Tibial artery (tissue), 4 donors: Measurements from ENCODE around the gene CLIC6.
A peak's percentile ranks its signal among the peaks of the same experiment; 100 is the strongest.
"Not testable (repeated sequence)": the region's sequence is repeated elsewhere in the genome, so short reads cannot be mapped to it uniquely, and the experiment has no call there.

ENCODE experiments used
- DNase-seq, 2 donors: peaks; one replicate each; pipeline ENCODE4 v3.0.0-alpha.2; 2019
- H3K27ac ChIP-seq, 2 donors: fragments of 200-600 bp; sonication (generic) in 1 of 2; 1 replicate in 1 of 2; 2 replicates in 1 of 2; pipeline ENCODE4 v1.5.1; 2018 to 2019; ENCODE audit warnings: mild to moderate bottlenecking in 1 of 2
- H3K27me3 ChIP-seq, 2 donors: fragments of 200-600 bp; sonication (generic) in 1 of 2; one replicate each; pipeline versions ENCODE4 v1.5.1 to v1.6.0; 2016 to 2019
- H3K36me3 ChIP-seq, 3 donors: fragments of 200-600 bp; sonication (generic) in 2 of 3; one replicate each; pipeline ENCODE4 v1.5.1; 2016 to 2019; ENCODE audit warnings: mild to moderate bottlenecking in 2 of 3
- H3K4me1 ChIP-seq, 4 donors: fragments of 200-600 bp; sonication (generic) in 2 of 4; 1 replicate in 3 of 4; 2 replicates in 1 of 4; pipeline ENCODE4 v1.5.1; 2016 to 2019
- H3K4me3 ChIP-seq, 2 donors: fragments of 200-600 bp; sonication (generic) in 1 of 2; 1 replicate in 1 of 2; 2 replicates in 1 of 2; pipeline ENCODE4 v1.5.1; 2018 to 2019; ENCODE audit warnings: mild to moderate bottlenecking in 2 of 2
- H3K9me3 ChIP-seq, 3 donors: fragments of 200-600 bp; sonication (generic) in 1 of 3; one replicate each; pipeline ENCODE4 v1.5.1; 2016 to 2019
- intact Hi-C: fragments of 100-400 bp; cut with DNase I; formaldehyde crosslinking; loops from one replicate; pipeline ENCODE4 v1.15.0; 2023; ENCODE audit warnings: low total_unique reads
- TF ChIP-seq, protein P1 (sequence below), 2 experiments: fragments of 200-600 bp in 1 of 2; fragments of 450-650 bp in 1 of 2; IDR thresholded peaks; one replicate each; pipeline ENCODE4 v1.5.1; 2017 to 2019; ENCODE audit warnings: antibody characterized with exemption in 2 of 2, mild to moderate bottlenecking in 1 of 2, moderate library complexity in 1 of 2

The CLIC6 gene

DNA sequence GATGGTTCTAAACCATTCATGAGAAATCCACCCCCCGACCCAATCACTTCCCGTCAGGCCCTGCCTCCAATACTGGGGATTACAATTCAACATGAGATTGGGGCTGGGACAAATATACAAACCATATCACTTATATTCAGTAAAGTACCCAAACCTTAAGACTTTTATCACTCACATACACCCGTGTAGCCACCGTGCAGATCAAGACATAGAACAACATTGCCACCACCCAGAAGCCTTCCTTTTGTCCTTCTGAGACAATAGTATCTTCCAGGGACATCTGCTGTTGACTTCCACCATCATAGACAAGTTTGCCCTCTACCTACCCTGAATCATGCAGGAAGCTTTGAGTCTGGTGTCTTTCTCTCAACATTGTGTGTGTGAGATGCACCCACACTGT is 37.5 kb downstream of the CLIC6 start:
- Histone ChIP-seq H3K27me3 (peaks cover 0 to 11% of the 10 kb centered on the region in 2 donors), H3K9me3 (no peaks in the 10 kb centered on the region), H3K4me1 (peaks cover 0 to 11% (median 5%) of the 10 kb centered on the region in 4 donors), H3K4me3 (no peak overlapping the region), H3K36me3 (no peaks in the 10 kb centered on the region), H3K27ac (no peak overlapping the region)
- intact Hi-C loops, result no loop called here
- DNase-seq, result no peak
- TF ChIP-seq, protein P1, sequence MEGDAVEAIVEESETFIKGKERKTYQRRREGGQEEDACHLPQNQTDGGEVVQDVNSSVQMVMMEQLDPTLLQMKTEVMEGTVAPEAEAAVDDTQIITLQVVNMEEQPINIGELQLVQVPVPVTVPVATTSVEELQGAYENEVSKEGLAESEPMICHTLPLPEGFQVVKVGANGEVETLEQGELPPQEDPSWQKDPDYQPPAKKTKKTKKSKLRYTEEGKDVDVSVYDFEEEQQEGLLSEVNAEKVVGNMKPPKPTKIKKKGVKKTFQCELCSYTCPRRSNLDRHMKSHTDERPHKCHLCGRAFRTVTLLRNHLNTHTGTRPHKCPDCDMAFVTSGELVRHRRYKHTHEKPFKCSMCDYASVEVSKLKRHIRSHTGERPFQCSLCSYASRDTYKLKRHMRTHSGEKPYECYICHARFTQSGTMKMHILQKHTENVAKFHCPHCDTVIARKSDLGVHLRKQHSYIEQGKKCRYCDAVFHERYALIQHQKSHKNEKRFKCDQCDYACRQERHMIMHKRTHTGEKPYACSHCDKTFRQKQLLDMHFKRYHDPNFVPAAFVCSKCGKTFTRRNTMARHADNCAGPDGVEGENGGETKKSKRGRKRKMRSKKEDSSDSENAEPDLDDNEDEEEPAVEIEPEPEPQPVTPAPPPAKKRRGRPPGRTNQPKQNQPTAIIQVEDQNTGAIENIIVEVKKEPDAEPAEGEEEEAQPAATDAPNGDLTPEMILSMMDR (IDR thresholded peaks at IDR 0.05), result no peak

DNA sequence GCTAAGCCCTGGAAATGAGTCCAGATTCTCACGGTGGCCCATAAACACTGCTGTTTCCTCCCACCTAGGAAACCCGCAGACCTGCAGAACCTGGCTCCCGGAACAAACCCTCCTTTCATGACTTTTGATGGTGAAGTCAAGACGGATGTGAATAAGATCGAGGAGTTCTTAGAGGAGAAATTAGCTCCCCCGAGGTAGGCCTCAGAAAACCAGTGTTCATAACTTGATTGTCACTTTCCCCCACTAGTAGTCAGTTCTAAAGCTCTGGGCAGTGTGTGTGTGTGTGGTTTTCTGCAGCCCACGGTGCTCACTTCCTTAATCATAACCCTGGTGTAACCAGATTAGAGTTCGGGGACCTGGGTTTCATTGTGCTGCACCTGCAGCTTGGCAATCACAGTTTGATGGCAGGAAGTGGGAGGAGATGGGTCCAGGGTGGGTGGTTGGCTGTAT is 39.1 kb downstream of the CLIC6 start:
- H3K4me1 ChIP-seq, result peaks cover 0 to 11% (median 3%) of the 10 kb centered on the region in 4 donors
- H3K4me3 ChIP-seq, result no peak overlapping the region
- TF ChIP-seq, protein P1 (IDR thresholded peaks at IDR 0.05), result no peak
- no peaks in the 10 kb centered on the region for H3K9me3 ChIP-seq
- H3K27ac ChIP-seq, result no peak overlapping the region
- intact Hi-C loops, result no loop called here
- H3K36me3 ChIP-seq, result no peaks in the 10 kb centered on the region
- peaks cover 0 to 10% of the 10 kb centered on the region in 2 donors for H3K27me3 ChIP-seq
- DNase-seq, result peak in 1 of 2 donors; percentile 27

DNA sequence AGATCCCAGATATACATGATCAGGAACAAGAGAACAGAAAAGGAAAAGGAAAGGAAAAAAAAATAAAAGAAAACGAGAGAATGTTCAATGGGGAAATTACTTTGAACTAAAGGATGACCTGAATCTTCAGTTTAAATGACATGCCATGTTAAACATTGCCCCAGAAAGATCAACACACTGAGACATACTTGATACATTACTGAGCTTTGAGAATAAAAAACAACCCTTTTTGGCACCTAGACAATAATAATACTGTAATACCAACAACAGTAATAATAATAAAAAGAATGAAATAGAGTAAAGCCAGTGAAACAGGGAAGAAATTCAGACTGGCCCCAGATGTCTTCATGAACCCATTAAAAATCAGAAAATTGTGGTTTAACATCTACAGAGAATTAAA is 44.8 kb downstream of the CLIC6 start:
- no peak overlapping the region for H3K27ac ChIP-seq
- intact Hi-C loops, result no loop called here
- H3K4me1 ChIP-seq, result no peaks in the 10 kb centered on the region
- no peaks in the 10 kb centered on the region for H3K9me3 ChIP-seq
- no peak overlapping the region for H3K4me3 ChIP-seq
- TF ChIP-seq, protein P1 (IDR thresholded peaks at IDR 0.05), result no peak
- H3K27me3 ChIP-seq, result peaks cover 0 to 7% of the 10 kb centered on the region in 2 donors
- DNase-seq, result no peak
- no peaks in the 10 kb centered on the region for H3K36me3 ChIP-seq

DNA sequence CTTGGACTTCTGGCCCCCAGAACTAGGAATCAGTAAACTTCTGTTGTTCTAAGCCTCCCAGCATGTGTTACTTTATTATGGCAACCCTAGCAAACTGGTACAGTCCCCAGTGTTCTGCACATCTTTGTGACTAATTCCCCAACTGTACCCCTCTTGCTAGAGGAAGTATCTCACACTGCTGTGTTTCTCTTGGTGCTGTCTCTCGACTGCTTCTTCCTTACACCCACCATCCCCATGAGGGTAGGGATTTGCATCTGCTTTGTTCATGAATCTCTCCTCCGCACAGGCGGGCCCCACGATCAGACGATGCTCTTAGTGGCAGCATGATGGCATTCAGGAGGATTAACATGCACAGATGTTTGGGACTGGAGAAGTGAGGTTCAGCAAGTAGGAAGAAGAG is 46.7 kb downstream of the CLIC6 start:
- Histone ChIP-seq H3K27me3 (peaks cover 0 to 3% of the 10 kb centered on the region in 2 donors), H3K36me3 (no peaks in the 10 kb centered on the region), H3K4me1 (no peaks in the 10 kb centered on the region), H3K27ac (no peak overlapping the region), H3K4me3 (no peak overlapping the region), H3K9me3 (no peaks in the 10 kb centered on the region)
- intact Hi-C loops, result no loop called here
- TF ChIP-seq, protein P1 (IDR thresholded peaks at IDR 0.05), result no peak
- peak in 1 of 2 donors; percentile 28 for DNase-seq

DNA sequence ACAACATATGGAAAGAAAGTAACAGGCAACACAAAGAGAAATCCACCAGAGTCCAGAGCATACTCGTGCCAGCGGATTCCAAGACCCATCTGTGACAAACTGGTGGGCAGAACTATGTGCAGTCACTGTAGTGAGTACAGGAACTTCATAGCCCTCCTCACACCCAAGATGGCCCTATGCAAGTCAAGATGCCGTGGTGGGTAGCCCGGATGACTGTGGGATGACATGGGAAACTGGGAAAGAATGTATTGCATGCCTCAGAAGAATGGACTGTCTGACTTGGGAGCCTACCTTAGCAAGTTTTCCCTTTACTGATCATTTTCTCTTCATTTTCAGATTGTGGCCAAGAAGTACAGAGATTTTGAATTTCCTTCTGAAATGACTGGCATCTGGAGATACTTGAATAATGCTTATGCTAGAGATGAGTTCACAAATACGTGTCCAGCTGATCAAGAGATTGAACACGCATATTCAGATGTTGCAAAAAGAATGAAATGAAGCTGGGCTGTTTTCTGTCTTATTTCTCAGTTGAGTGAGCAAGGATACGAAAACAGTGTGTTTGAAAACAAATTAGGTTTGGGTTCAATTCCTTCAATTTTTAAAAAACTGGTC is 47.3 kb downstream of the CLIC6 start:
- peak in 1 of 2 donors; percentile 27 for DNase-seq
- intact Hi-C loops, result no loop called here
- TF ChIP-seq, protein P1 (IDR thresholded peaks at IDR 0.05), result no peak

DNA sequence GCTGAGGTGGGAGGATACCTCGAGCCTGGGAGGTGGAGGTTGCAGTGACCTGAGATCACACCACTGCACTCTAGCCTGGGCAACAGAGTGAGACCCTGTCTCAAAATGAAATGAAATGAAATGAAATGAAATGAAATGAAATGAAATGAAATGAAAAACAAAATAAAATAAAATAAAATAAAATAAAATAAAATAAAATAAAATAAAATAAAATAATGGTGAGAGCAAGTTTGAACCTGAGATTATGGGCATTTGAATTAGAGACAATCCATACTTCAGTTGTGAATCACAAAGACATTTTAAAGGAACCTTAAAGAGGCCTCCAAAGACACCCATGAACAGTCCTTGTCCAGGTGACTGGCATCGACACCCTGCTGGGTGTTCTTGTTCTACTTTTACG is 49.7 kb downstream of the CLIC6 start:
- intact Hi-C loops, H3K4me3 ChIP-seq, DNase-seq: not testable (repeated sequence)

More for the DNA sequence above, 47.3 kb downstream of the CLIC6 start:
- Histone ChIP-seq H3K4me1 (no peaks in the 10 kb centered on the region), H3K27me3 (peaks cover 0 to 3% of the 10 kb centered on the region in 2 donors), H3K9me3 (no peaks in the 10 kb centered on the region), H3K4me3 (no peak overlapping the region), H3K36me3 (no peaks in the 10 kb centered on the region), H3K27ac (no peak overlapping the region)

More for the DNA sequence above, 49.7 kb downstream of the CLIC6 start:
- H3K27me3 ChIP-seq, H3K36me3 ChIP-seq, H3K27ac ChIP-seq, H3K4me1 ChIP-seq, H3K9me3 ChIP-seq: not testable (repeated sequence)
